Measurements from ENCODE around the gene OR4C45.
"Not testable (repeated sequence)": the region's sequence is repeated elsewhere in the genome, so short reads cannot be mapped to it uniquely, and the experiment has no call there.

Gene OR4C45
- total RNA-seq, result 0 to 0.09 reads per million in 2 donors

GRCh38 chr11:50032574-50032973 lies at the start of gene OR4C45:
OR4C45 (plus strand) TSS chr11:50032874.
- no peak for DNase-seq

GRCh38 chr11:49995565-49995964 lies 37.1 kb upstream of the OR4C45 start:
- DNase-seq, result no peak

GRCh38 chr11:50030193-50030592 lies 2.5 kb upstream of the OR4C45 start:
- no peak for DNase-seq

GRCh38 chr11:50036239-50036638 lies 3.6 kb downstream of the OR4C45 start:
- DNase-seq, result not testable (repeated sequence)

GRCh38 chr11:50037251-50037650 lies 4.6 kb downstream of the OR4C45 start:
- no peak for DNase-seq

GRCh38 chr11:50044647-50045046 lies 12.0 kb downstream of the OR4C45 start:
- no peak for DNase-seq

GRCh38 chr11:50063056-50063455 lies 30.4 kb downstream of the OR4C45 start:
- not testable (repeated sequence) for DNase-seq

- no peak for DNase-seq
Measured at GRCh38 chr11:50070389-50070788, 37.7 kb downstream of the OR4C45 start.

GRCh38 chr11:50071584-50072225 lies 39.0 kb downstream of the OR4C45 start:
- DNase-seq, result no peak

GRCh38 chr11:50072226-50073112 lies 39.8 kb downstream of the OR4C45 start:
- no peak for DNase-seq

GRCh38 chr11:50073113-50074105 lies 40.7 kb downstream of the OR4C45 start:
- no peak for DNase-seq

- no peak for DNase-seq
Measured at GRCh38 chr11:50074161-50074560, 41.5 kb downstream of the OR4C45 start.

GRCh38 chr11:50075856-50076255 lies 43.2 kb downstream of the OR4C45 start:
- no peak for DNase-seq

- no peak for DNase-seq
Measured at GRCh38 chr11:50077526-50077925, 44.9 kb downstream of the OR4C45 start.

GRCh38 chr11:50078001-50078400 lies 45.3 kb downstream of the OR4C45 start:
- no peak for DNase-seq

- DNase-seq, result not testable (repeated sequence)
Measured at GRCh38 chr11:50078946-50079345, 46.3 kb downstream of the OR4C45 start.

GRCh38 chr11:50080256-50080655 lies 47.6 kb downstream of the OR4C45 start:
- DNase-seq, result no peak
